Fibroblast of lung (primary cell): Measurements from ENCODE around the gene LRRC9.

Experiments used
- EZH2 ChIP-seq: IDR thresholded peaks from 2 replicates; pipeline ENCODE4 v1.5.1; 2012; ENCODE audit warnings: low read length, control low read depth, mild to moderate bottlenecking; ENCODE audit errors: missing control alignments
- TF ChIP-seq, protein P1 (sequence below), 2 donors: IDR thresholded peaks in 1 of 2; conservative IDR thresholded peaks in 1 of 2; 1 replicate in 1 of 2; 2 replicates in 1 of 2; pipeline ENCODE4 v1.5.1; 2011 to 2012; ENCODE audit warnings: low read length in 2 of 2, control low read depth in 1 of 2, inconsistent platforms in 1 of 2, low read depth in 1 of 2, mild to moderate bottlenecking in 1 of 2

- no peak for TF ChIP-seq EZH2
- TF ChIP-seq, protein P1, sequence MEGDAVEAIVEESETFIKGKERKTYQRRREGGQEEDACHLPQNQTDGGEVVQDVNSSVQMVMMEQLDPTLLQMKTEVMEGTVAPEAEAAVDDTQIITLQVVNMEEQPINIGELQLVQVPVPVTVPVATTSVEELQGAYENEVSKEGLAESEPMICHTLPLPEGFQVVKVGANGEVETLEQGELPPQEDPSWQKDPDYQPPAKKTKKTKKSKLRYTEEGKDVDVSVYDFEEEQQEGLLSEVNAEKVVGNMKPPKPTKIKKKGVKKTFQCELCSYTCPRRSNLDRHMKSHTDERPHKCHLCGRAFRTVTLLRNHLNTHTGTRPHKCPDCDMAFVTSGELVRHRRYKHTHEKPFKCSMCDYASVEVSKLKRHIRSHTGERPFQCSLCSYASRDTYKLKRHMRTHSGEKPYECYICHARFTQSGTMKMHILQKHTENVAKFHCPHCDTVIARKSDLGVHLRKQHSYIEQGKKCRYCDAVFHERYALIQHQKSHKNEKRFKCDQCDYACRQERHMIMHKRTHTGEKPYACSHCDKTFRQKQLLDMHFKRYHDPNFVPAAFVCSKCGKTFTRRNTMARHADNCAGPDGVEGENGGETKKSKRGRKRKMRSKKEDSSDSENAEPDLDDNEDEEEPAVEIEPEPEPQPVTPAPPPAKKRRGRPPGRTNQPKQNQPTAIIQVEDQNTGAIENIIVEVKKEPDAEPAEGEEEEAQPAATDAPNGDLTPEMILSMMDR (conservative IDR thresholded peaks at IDR 0.05 in 1 of 2, IDR thresholded peaks at IDR 0.05 in 1 of 2; ENCODE audit: low read depth in 1 of 2, low read length in 2 of 2): no peak
These were observed 176.0 kb downstream of the LRRC9 start for GRCh38 chr14:60095781-60096450.
